ENCODE data around the gene SYT10.

- no peak for TF ChIP-seq SP1 (IDR thresholded peaks at IDR 0.05)
- no peak for TF ChIP-seq CTBP1 (IDR thresholded peaks at IDR 0.05; ENCODE audit: borderline replicate concordance)
- no peak for TF ChIP-seq FOXM1 (IDR thresholded peaks at IDR 0.05; ENCODE audit: borderline replicate concordance)
- no peak for TF ChIP-seq FOXK2 (IDR thresholded peaks at IDR 0.05)
- TF ChIP-seq L3MBTL2 (conservative IDR thresholded peaks at IDR 0.05): no peak
These were observed 82.4 kb downstream of the SYT10 start for GRCh38 chr12:33357181-33357580.

Measured in HEK293T (cell line).